ENCODE results near the gene PSMB7. TPM values are rescaled to one million over a fixed set of nuclear protein-coding genes. Genes with fewer than 3 reads are reported as not detected.

The PSMB7 gene
- total and polyA plus RNA-seq, 2 of the 8 experiments (the other 6 are each of a cell fraction or from before 2014, with no cell fraction given): 222 to 357 TPM

GRCh38 chr9:124346347-124347163, 68.7 kb downstream of the PSMB7 start:
- Histone ChIP-seq H2AK5ac (ENCODE audit: low read depth, low read length) (no peak overlapping the region), H2BK20ac (ENCODE audit: low read length) (no peak overlapping the region), H3K23ac (ENCODE audit: insufficient read length) (no peak overlapping the region), H3K27me3 (replicated peaks in 1 of 4; ENCODE audit: control insufficient read depth in 3 of 4, extremely low read depth in 1 of 4, insufficient read depth in 3 of 4, low read length in 3 of 4) (no peaks in the 10 kb centered on the region), H3K56ac (replicated peaks; ENCODE audit: insufficient read length, low read depth, low read length) (no peak overlapping the region), H2BK12ac (ENCODE audit: low read depth, low read length) (no peak overlapping the region), H3K4ac (replicated peaks; ENCODE audit: insufficient read length, low read depth, low read length) (no peak overlapping the region), H3K79me2 (ENCODE audit: control insufficient read depth in 1 of 2, insufficient read depth in 2 of 2, low read length in 2 of 2) (no peaks in the 10 kb centered on the region), H4K8ac (ENCODE audit: extremely low read depth, insufficient read depth, low read length) (peak overlapping the region; percentile 28; the same call in 1 of the 2 replicates), H3K36me3 (ENCODE audit: control insufficient read depth in 2 of 4, insufficient read depth in 4 of 4, low read length in 3 of 4) (peaks cover 2 to 24% (median 7%) of the 10 kb centered on the region in 4 experiments; a peak in 6 of 8 replicates), H3K4me2 (ENCODE audit: insufficient read depth in 1 of 2, low read depth in 2 of 2, low read length in 2 of 2) (no peak overlapping the region), H2AFZ (ENCODE audit: low read length) (no peak overlapping the region), H3K9me3 (ENCODE audit: insufficient read depth in 2 of 2, low read depth in 1 of 2, low read length in 1 of 2) (no peaks in the 10 kb centered on the region), H3K79me1 (ENCODE audit: low read depth, low read length) (no peaks in the 10 kb centered on the region; the same call in 1 of the 2 replicates), H3K14ac (ENCODE audit: insufficient read length) (no peak overlapping the region), H2BK5ac (ENCODE audit: low read depth, low read length) (no peak overlapping the region), H3K9ac (replicated peaks in 1 of 4; ENCODE audit: extremely low read depth in 1 of 4, low read depth in 3 of 4, low read length in 3 of 4) (no peak overlapping the region), H3K27ac (ENCODE audit: low read depth, low read length) (no peak overlapping the region), H3K4me3 (ENCODE audit: extremely low read depth in 1 of 4, insufficient read depth in 2 of 4, low read depth in 3 of 4, low read length in 4 of 4) (no peak overlapping the region), H2BK15ac (ENCODE audit: low read length) (no peak overlapping the region), H3K23me2 (ENCODE audit: low read depth, low read length) (no peaks in the 10 kb centered on the region), H3K4me1 (replicated peaks in 1 of 4; ENCODE audit: control insufficient read depth in 3 of 4, insufficient read depth in 4 of 4, low read length in 3 of 4) (peaks cover 0 to 13% (median 7%) of the 10 kb centered on the region in 4 experiments; a peak in 5 of 7 replicates), H4K5ac (ENCODE audit: insufficient read length, low read depth, low read length) (no peak overlapping the region), H4K91ac (replicated peaks; ENCODE audit: insufficient read length, low read length) (no peak overlapping the region), H4K20me1 (replicated peaks in 1 of 2; ENCODE audit: control insufficient read depth in 1 of 2, insufficient read depth in 2 of 2, low read length in 2 of 2) (peaks cover 1 to 25% of the 10 kb centered on the region in 2 experiments), H3K18ac (ENCODE audit: extremely low read depth, low read length) (no peak overlapping the region), H2BK120ac (replicated peaks; ENCODE audit: low read depth, low read length) (no peak overlapping the region)
- FAIRE-seq (no peak), DNase-seq (ENCODE audit: low read depth in 1 of 2, low spot score in 2 of 2) (no peak)
- ChIA-PET POLR2A (ENCODE audit: partially characterized antibody) (interaction anchor here (1.0 to 2.5 kb wide), 4 partner anchors 9 to 11 kb away, joined by 3 to 9 read pairs (median 4); no protein-coding TSS in a partner anchor), CTCF (ENCODE audit: partially characterized antibody) (interaction anchor here (0.6 to 2.9 kb wide), 9 partner anchors 9 to 628 kb away, joined by 3 to 12 read pairs (median 5); no protein-coding TSS in a partner anchor)
- 83% methylated on average over 19 of the region's 34 CpGs; no CpG with 5 or more reads in 1 of the 2 experiments for WGBS, 2 experiments (ENCODE audit: extremely low coverage in 1 of 2, insufficient coverage in 1 of 2, insufficient read length in 1 of 2, insufficient replicate concordance in 2 of 2, low coverage in 1 of 2, low lambda C conversion rate in 2 of 2, missing lambda C conversion rate in 1 of 2)
- no peak for TF ChIP-seq GTF2F1 (IDR thresholded peaks at IDR 0.05; ENCODE audit: borderline replicate concordance, low read depth, low read length)
- 0 out of 3 replicates have a peak, but pooled peaks of 1 of the 2 experiments have one; percentile 18 for TF ChIP-seq POLR2A (IDR thresholded peaks at IDR 0.05; ENCODE audit: control extremely low read depth in 1 of 2, low read depth in 2 of 2, low read length in 2 of 2)
- TF ChIP-seq KDM1A (IDR thresholded peaks at IDR 0.05; ENCODE audit: borderline replicate concordance, low read length): no peak
- no peak for TF ChIP-seq TBP (IDR thresholded peaks at IDR 0.05; ENCODE audit: low read depth, low read length)
- no peak for TF ChIP-seq TAF1 (IDR thresholded peaks at IDR 0.05; ENCODE audit: low read depth, low read length)
- no peak for TF ChIP-seq CHD2 (IDR thresholded peaks at IDR 0.05; ENCODE audit: low read length)
- TF ChIP-seq BRCA1 (IDR thresholded peaks at IDR 0.05; ENCODE audit: low read depth, low read length): no peak
- TF ChIP-seq CBX8 (IDR thresholded peaks at IDR 0.05; ENCODE audit: borderline replicate concordance, low read depth, low read length): no peak
- TF ChIP-seq RBBP5 (IDR thresholded peaks at IDR 0.05; ENCODE audit: borderline replicate concordance, low read depth, low read length): no peak

Data from H1 (cell line).